GM18517 (cell line): ENCODE measurements around the gene CCT8L2.
"Not testable (repeated sequence)": the region's sequence is repeated elsewhere in the genome, so short reads cannot be mapped to it uniquely, and the experiment has no call there.

Experiments used
- ATAC-seq: cut with Tn5 transposase; IDR thresholded peaks from one replicate; pipeline ENCODE4 v1.9.1; 2021; ENCODE audit warnings: mild to moderate bottlenecking, moderate library complexity; ENCODE audit not compliant: unreplicated experiment

Gene CCT8L2

DNA sequence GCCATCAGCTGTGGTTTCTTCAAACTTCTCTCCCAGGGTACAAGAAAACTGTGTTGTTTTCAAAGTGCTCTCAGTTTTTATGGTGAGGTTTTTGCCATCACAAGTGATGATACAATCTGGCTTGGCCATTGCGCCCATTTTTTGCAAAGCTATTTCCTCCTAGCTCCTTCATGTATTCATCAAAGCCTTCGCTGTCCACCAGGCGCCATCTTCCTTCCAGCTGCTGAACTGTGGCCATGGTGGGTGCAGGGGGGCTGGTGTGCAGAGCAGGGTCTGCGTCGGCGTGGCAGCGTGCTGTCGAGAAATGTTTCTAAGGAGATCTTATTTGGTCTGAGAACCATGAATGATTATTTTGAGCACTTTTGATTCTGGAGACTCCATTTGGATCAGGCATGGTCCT is 2.6 kb upstream of the CCT8L2 start:
- ATAC-seq = not testable (repeated sequence)

GRCh38 chr22:16594026-16594425 is 1.4 kb upstream of the CCT8L2 start:
- ATAC-seq = no peak

DNA sequence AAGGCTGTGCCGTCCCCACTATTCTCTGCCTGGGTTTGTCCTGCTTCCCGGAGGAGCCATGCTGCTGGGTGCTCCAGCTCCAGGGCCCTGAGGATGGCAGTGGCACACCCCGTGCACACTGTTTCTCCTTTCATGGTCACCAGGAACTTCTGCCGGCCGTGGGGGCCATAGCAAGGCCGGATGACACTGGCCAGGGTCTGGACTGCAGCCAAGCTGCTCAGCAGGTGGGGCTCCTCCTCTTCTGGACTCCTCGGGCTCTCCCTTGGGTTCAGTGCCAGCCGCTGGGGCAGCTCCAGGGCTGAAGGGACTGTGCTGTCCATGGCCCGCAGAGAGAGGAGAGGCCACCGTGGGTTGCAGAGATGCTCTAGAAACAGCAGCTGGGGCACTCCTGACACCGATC is 379 bp downstream of the CCT8L2 start:
- not testable (repeated sequence) for ATAC-seq

DNA sequence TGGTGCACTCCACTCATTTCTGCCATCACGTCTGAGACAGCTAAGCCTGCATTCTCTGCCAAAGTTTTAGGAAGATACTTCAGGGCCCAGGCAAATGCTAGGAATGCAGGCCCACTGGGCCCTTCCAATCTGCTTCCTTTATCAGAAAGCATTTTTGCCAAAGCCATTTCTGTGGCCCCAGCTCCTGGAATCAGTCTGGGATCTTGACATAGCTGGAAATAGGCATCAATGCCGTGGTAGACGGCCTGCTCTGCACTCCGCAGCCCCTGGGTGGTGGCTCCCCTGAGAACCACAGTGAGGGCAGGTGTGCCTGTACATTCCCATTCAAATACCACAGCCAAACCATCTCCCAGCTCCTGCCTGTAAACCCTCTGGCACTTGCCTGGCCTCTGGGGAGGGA is 1.5 kb downstream of the CCT8L2 start:
- not testable (repeated sequence) for ATAC-seq

- no peak for ATAC-seq
These were observed 5.6 kb downstream of the CCT8L2 start for GRCh38 chr22:16586991-16587390.

- ATAC-seq = no peak
These were observed 6.4 kb downstream of the CCT8L2 start for GRCh38 chr22:16586170-16586569.

- not testable (repeated sequence) for ATAC-seq
These were observed 11.7 kb downstream of the CCT8L2 start for GRCh38 chr22:16580872-16581271.

GRCh38 chr22:16569240-16569834 is 23.3 kb downstream of the CCT8L2 start:
- not testable (repeated sequence) for ATAC-seq

- ATAC-seq = no peak
These were observed 24.2 kb downstream of the CCT8L2 start for GRCh38 chr22:16568425-16568758.

GRCh38 chr22:16567617-16568424 is 24.8 kb downstream of the CCT8L2 start:
- ATAC-seq = not testable (repeated sequence)

- not testable (repeated sequence) for ATAC-seq
These were observed 26.0 kb downstream of the CCT8L2 start for GRCh38 chr22:16566421-16567151.

GRCh38 chr22:16565585-16566420 is 26.8 kb downstream of the CCT8L2 start:
- ATAC-seq = not testable (repeated sequence)

- ATAC-seq = not testable (repeated sequence)
These were observed 27.6 kb downstream of the CCT8L2 start for GRCh38 chr22:16564837-16565584.

GRCh38 chr22:16563555-16564520 is 28.8 kb downstream of the CCT8L2 start:
- no peak for ATAC-seq

DNA sequence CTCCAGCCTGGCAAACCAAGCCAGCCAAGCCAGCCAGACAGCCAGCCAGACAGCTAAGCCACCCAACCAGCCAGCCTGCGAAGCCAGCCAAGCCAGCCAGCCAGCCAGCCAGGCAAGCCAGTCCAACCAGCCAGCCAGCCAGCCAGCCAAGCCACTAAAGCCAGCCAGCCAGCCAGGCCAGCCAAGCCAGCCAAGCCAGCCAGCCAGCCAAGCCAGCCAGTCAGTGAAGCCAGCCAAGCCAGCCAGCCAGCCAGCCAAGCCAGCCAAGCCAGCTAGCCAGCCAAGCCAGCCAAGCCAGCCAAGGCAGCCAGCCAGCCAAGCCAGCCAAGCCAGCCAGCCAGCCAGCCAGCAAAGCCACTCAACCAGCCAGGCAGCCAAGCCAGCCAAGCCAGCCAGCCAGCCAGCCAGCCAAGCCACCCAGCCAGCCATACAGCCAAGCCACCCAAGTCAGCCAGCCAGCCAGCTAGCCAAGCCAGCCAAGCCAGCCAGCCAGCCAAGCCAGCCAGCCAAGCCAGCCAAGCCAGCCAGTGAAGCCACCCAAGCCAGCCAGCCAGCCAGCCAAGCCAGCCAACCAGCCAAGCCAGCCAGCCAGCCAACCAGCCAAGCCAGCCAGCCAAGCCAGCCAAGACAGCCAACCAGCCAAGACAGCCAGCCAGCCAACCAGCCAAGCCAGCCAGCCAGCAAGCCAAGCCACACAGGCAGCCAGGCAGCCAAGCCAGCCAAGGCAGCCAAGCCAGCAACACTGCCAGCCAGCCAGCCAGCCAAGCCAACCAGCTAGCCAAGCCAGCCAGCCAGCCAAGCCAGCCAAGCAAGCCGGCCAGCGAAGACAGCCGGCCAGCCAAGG is 29.7 kb downstream of the CCT8L2 start:
- ATAC-seq = no peak

GRCh38 chr22:16561093-16561658 is 31.4 kb downstream of the CCT8L2 start:
- not testable (repeated sequence) for ATAC-seq

DNA sequence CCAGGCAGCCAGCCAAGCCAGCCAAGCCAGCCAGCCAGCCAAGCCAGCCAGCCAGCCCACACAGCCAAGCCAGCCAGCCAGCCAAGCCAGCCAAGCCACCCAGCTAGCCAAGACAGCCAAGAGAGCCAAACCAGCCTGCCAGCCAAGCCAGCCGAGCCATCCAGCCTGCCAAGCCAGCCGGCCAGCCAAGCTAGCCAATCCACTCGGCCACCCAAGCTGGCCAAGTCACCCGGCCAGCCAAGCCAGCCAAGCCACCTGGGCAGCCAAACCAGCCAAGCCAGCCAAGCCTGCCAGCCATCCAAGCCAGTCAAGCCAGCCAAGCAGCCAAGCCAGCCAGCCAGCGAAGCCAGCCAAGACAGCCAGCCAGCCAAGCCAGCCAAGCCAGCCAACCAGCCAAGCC is 32.0 kb downstream of the CCT8L2 start:
- ATAC-seq = not testable (repeated sequence)

- not testable (repeated sequence) for ATAC-seq
These were observed 32.6 kb downstream of the CCT8L2 start for GRCh38 chr22:16559996-16560395.
